Purkinje cell (primary cell): Measurements from ENCODE around the gene NRK. TPM values are rescaled to one million over a fixed set of nuclear protein-coding genes. Genes with fewer than 3 reads are reported as not detected.

ENCODE experiments used
- polyA plus RNA-seq: library from polyadenylated mRNA; unstranded; fragments of >200 nt; fragmentation: Nextera tagmentation; gene quantifications from 2 replicates; pipeline ENCODE4 v1.2.1, GENCODE V29; 2014

The NRK gene, protein sequence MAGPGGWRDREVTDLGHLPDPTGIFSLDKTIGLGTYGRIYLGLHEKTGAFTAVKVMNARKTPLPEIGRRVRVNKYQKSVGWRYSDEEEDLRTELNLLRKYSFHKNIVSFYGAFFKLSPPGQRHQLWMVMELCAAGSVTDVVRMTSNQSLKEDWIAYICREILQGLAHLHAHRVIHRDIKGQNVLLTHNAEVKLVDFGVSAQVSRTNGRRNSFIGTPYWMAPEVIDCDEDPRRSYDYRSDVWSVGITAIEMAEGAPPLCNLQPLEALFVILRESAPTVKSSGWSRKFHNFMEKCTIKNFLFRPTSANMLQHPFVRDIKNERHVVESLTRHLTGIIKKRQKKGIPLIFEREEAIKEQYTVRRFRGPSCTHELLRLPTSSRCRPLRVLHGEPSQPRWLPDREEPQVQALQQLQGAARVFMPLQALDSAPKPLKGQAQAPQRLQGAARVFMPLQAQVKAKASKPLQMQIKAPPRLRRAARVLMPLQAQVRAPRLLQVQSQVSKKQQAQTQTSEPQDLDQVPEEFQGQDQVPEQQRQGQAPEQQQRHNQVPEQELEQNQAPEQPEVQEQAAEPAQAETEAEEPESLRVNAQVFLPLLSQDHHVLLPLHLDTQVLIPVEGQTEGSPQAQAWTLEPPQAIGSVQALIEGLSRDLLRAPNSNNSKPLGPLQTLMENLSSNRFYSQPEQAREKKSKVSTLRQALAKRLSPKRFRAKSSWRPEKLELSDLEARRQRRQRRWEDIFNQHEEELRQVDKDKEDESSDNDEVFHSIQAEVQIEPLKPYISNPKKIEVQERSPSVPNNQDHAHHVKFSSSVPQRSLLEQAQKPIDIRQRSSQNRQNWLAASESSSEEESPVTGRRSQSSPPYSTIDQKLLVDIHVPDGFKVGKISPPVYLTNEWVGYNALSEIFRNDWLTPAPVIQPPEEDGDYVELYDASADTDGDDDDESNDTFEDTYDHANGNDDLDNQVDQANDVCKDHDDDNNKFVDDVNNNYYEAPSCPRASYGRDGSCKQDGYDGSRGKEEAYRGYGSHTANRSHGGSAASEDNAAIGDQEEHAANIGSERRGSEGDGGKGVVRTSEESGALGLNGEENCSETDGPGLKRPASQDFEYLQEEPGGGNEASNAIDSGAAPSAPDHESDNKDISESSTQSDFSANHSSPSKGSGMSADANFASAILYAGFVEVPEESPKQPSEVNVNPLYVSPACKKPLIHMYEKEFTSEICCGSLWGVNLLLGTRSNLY (N-terminal part only)
- polyA plus RNA-seq: 418 and 638 TPM in 2 replicates

DNA sequence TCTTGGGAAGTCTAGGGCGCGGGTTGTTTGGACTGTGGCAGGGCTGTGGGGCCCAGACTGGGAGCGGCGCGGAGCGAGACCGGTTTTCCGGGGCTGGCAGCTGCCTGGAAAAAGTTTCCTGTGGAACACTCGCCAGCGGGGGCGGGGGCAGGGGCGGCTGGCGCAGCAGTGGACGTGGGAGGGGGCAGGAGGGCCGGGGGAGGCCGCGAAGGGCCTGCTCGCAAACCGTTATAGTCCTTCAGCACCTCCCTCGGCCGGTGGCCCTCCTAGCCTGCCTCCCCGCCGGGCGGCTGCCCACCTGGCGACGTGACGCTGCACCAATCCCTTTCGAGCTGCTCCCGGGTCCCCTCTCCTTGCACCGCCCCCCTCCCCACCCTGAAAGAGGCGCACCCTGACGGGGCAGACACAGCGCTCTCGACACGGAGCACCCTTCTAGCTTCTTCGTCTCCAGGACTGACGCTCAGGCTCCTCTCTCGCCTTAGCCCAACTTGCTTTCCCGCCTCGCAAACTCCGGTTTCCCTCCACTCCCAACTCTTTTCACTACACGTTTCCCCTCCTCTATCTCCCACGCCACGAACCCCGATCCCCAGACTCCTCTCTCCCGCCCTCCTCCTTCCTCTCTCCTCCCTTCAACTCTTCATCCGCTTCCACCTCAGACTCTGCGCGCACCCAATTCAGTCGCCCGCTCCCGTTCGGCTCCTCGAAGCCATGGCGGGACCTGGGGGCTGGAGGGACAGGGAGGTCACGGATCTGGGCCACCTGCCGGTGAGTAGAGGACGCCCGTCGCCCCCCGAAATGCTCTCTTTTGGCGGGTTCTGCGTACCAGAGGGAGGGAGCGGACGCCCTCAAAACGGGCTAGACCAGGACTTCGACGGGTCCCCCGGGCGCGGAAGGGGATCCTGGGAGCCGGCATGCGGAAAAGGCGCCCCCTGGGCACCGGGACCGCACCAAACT is at the start of gene NRK:
NRK (plus strand) TSS at position 402 of the 954 bp plus-strand sequence; CDS start at position 709, 307 bp downstream.

Other genes with a start within 250 kb of the NRK start
- gene SERPINA7, start 216.2 kb downstream of the NRK start, polyA plus RNA-seq: not detected in 2 replicates